Progenitor cell of endocrine pancreas (in vitro differentiated cells): Measurements from ENCODE around the gene GJD4. TPM values are rescaled to one million over a fixed set of nuclear protein-coding genes. Genes with fewer than 3 reads are reported as not detected.

Source experiments
- DNase-seq: peaks from one replicate; pipeline ENCODE4 v3.0.0; 2021; ENCODE audit warnings: low spot score; ENCODE audit not compliant: unreplicated experiment
- H3K27ac Mint-ChIP-seq: 2 replicates; pipeline ENCODE4 v1.8.0; 2021; ENCODE audit warnings: mild to moderate bottlenecking, moderate library complexity, mixed read lengths
- H3K27me3 Mint-ChIP-seq: 2 replicates; pipeline ENCODE4 v1.8.0; 2021; ENCODE audit warnings: mixed read lengths
- H3K36me3 Mint-ChIP-seq: 2 replicates; pipeline ENCODE4 v1.8.0; 2022; ENCODE audit warnings: mixed read lengths; ENCODE audit not compliant: insufficient read depth
- H3K4me1 Mint-ChIP-seq: 2 replicates; pipeline ENCODE4 v1.8.0; 2021; ENCODE audit warnings: low read depth, mixed read lengths
- H3K4me3 Mint-ChIP-seq: 2 replicates; pipeline ENCODE4 v1.8.0; 2021; ENCODE audit warnings: low read depth, mild to moderate bottlenecking, moderate library complexity, mixed read lengths
- H3K9me3 Mint-ChIP-seq: 2 replicates; pipeline ENCODE4 v1.8.0; 2021; ENCODE audit warnings: low read depth, mixed read lengths
- total RNA-seq: library from RNA; stranded (reverse); gene quantifications from 2 replicates; pipeline ENCODE4 v1.2.1, GENCODE V29; 2021
- TF ChIP-seq, protein P1 (sequence below): fragments of 200-600 bp; sonication (generic); IDR thresholded peaks from one replicate; pipeline ENCODE4 v1.5.0; 2021; ENCODE audit warnings: antibody characterized with exemption, mild to moderate bottlenecking; ENCODE audit not compliant: unreplicated experiment

The GJD4 gene
- total RNA-seq, 1 donor from 2014 or later = 0.24 TPM

DNA sequence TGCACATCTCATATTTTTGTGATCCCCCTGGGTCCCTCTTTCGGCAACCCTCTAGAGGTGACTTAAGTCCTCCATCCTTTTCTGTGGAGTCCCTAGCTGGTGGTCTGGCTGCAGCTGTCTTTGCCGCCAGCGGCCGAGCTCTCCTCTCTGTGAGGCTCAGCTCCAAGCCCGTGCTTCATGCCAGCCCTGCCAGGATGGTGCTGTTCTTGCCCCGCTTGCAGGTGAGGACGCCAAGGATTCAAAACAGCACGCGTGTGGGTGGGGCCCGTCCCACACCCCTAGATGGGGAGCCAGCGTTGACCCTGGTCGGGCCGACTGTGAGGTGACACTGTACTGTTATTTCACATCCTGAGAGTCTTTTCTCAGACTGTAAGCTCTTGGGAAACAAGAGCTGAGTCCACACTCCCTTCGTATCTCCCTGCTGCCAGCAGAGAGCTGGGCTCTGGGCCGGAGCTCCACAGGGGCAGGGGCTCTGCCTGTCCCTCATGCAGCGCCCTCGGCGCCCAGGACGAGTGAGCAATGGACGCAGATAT lies 36.6 kb upstream of the GJD4 start:
- Mint-ChIP-seq H3K27ac (no peak overlapping the region), H3K9me3 (no peaks in the 10 kb centered on the region), H3K4me1 (no peaks in the 10 kb centered on the region), H3K36me3 (peaks cover 15% of the 10 kb centered on the region), H3K4me3 (no peak overlapping the region), H3K27me3 (no peaks in the 10 kb centered on the region)
- DNase-seq = no peak
- TF ChIP-seq, protein P1, sequence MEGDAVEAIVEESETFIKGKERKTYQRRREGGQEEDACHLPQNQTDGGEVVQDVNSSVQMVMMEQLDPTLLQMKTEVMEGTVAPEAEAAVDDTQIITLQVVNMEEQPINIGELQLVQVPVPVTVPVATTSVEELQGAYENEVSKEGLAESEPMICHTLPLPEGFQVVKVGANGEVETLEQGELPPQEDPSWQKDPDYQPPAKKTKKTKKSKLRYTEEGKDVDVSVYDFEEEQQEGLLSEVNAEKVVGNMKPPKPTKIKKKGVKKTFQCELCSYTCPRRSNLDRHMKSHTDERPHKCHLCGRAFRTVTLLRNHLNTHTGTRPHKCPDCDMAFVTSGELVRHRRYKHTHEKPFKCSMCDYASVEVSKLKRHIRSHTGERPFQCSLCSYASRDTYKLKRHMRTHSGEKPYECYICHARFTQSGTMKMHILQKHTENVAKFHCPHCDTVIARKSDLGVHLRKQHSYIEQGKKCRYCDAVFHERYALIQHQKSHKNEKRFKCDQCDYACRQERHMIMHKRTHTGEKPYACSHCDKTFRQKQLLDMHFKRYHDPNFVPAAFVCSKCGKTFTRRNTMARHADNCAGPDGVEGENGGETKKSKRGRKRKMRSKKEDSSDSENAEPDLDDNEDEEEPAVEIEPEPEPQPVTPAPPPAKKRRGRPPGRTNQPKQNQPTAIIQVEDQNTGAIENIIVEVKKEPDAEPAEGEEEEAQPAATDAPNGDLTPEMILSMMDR = no peak

- Mint-ChIP-seq H3K27ac (peak overlapping the region; percentile 53), H3K27me3 (no peaks in the 10 kb centered on the region), H3K36me3 (peaks cover 17% of the 10 kb centered on the region), H3K9me3 (no peaks in the 10 kb centered on the region), H3K4me3 (no peak overlapping the region), H3K4me1 (no peaks in the 10 kb centered on the region)
- DNase-seq = no peak
- TF ChIP-seq, protein P1 = no peak
Measured at GRCh38 chr10:35569111-35569707, 35.9 kb upstream of the GJD4 start.

- TF ChIP-seq, protein P1 = no peak
- Mint-ChIP-seq H3K27me3 (no peaks in the 10 kb centered on the region), H3K4me1 (no peaks in the 10 kb centered on the region), H3K9me3 (no peaks in the 10 kb centered on the region), H3K36me3 (peaks cover 17% of the 10 kb centered on the region), H3K27ac (no peak overlapping the region), H3K4me3 (no peak overlapping the region)
- no peak for DNase-seq
Measured at GRCh38 chr10:35569836-35570235, 35.3 kb upstream of the GJD4 start.

GRCh38 chr10:35570397-35570796 lies 34.7 kb upstream of the GJD4 start:
- no peak for DNase-seq
- H3K36me3 Mint-ChIP-seq = peaks cover 19% of the 10 kb centered on the region
- H3K4me1 Mint-ChIP-seq = no peaks in the 10 kb centered on the region
- TF ChIP-seq, protein P1 = no peak
- no peaks in the 10 kb centered on the region for H3K27me3 Mint-ChIP-seq
- H3K27ac Mint-ChIP-seq = no peak overlapping the region
- H3K4me3 Mint-ChIP-seq = no peak overlapping the region
- H3K9me3 Mint-ChIP-seq = no peaks in the 10 kb centered on the region

GRCh38 chr10:35572583-35572982 lies 32.6 kb upstream of the GJD4 start:
- Mint-ChIP-seq H3K4me1 (no peaks in the 10 kb centered on the region), H3K36me3 (peaks cover 13% of the 10 kb centered on the region), H3K9me3 (no peaks in the 10 kb centered on the region), H3K27me3 (no peaks in the 10 kb centered on the region), H3K4me3 (no peak overlapping the region), H3K27ac (no peak overlapping the region)
- DNase-seq = no peak
- TF ChIP-seq, protein P1 = no peak
